K562 (cell line): ENCODE measurements around the gene LBP.

Source experiments
- CTCF ChIP-seq, 3 experiments: IDR thresholded peaks in 2 of 3; conservative IDR thresholded peaks in 1 of 3; 2 replicates each; pipeline ENCODE4 v1.5.1; 2011 to 2012; ENCODE audit warnings: low read length in 3 of 3, mild to moderate bottlenecking in 3 of 3, control low read depth in 2 of 3, improper control_type of control experiment in 1 of 3, inconsistent platforms in 1 of 3, low read depth in 1 of 3, mixed read lengths in 1 of 3, moderate library complexity in 1 of 3; ENCODE audit not compliant: insufficient read depth in 2 of 3
- EP300 ChIP-seq: IDR thresholded peaks from 2 replicates; pipeline ENCODE4 v1.6.1; 2012; ENCODE audit warnings: low read length, improper control_type of control experiment
- KDM1A ChIP-seq, 2 experiments: fragments of 450-650 bp; IDR thresholded peaks; 2 replicates each; pipeline ENCODE4 v1.6.1; 2016; ENCODE audit warnings: mild to moderate bottlenecking in 2 of 2
- KLF10 ChIP-seq: fragments of 250-450 bp; sonication (Bioruptor Pico); IDR thresholded peaks from 2 replicates; pipeline ENCODE4 v1.6.1; 2021; ENCODE audit warnings: matching md5 sums
- MAZ ChIP-seq, 2 experiments: fragments of 450-650 bp in 1 of 2; sonication (generic) in 1 of 2; formaldehyde crosslinking; IDR thresholded peaks in 1 of 2; conservative IDR thresholded peaks in 1 of 2; 2 replicates each; pipeline versions ENCODE4 v1.4.0 to v1.5.0; 2020; ENCODE audit warnings: mild to moderate bottlenecking in 1 of 2, missing genetic modification reagents in 1 of 2
- RREB1 ChIP-seq: fragments of 250-450 bp; sonication (Bioruptor Pico); IDR thresholded peaks from 2 replicates; pipeline ENCODE4 v1.4.0; 2020
- TAF7 ChIP-seq: fragments of 450-650 bp; IDR thresholded peaks from 2 replicates; pipeline ENCODE4 v1.6.1; 2016; ENCODE audit warnings: missing genetic modification characterization, missing compliant biosample characterization
- TCF7L2 ChIP-seq: fragments of 150-350 bp; IDR thresholded peaks from 2 replicates; pipeline ENCODE4 v1.6.1; 2016; ENCODE audit warnings: low read depth, mild to moderate bottlenecking, low read length, moderate library complexity
- TSC22D4 ChIP-seq: fragments of 450-650 bp; IDR thresholded peaks from 2 replicates; pipeline ENCODE4 v1.6.1; 2016; ENCODE audit warnings: missing genetic modification characterization, missing biosample characterization, control low read depth
- YY1 ChIP-seq, 3 experiments: IDR thresholded peaks; 2 replicates each; pipeline ENCODE4 v1.6.1; 2011; ENCODE audit warnings: low read length in 2 of 3, mild to moderate bottlenecking in 2 of 3, moderate library complexity in 2 of 3, borderline replicate concordance in 1 of 3, control low read depth in 1 of 3, low read depth in 1 of 3; ENCODE audit not compliant: insufficient read depth in 3 of 3, insufficient replicate concordance in 2 of 3, control insufficient read depth in 1 of 3, insufficient read length in 1 of 3; ENCODE audit errors: extremely low read depth in 1 of 3
- ZNF274 ChIP-seq: IDR thresholded peaks from 2 replicates; pipeline ENCODE4 v1.6.1; 2011; ENCODE audit warnings: low read depth, mild to moderate bottlenecking, low read length, moderate library complexity, borderline replicate concordance
- TF ChIP-seq, protein P1 (sequence below), 2 experiments: IDR thresholded peaks; 2 replicates each; pipeline ENCODE4 v1.6.1; 2011; ENCODE audit warnings: borderline replicate concordance in 1 of 2, control low read depth in 1 of 2, low read depth in 1 of 2, low read length in 1 of 2, mild to moderate bottlenecking in 1 of 2, mixed read lengths in 1 of 2, moderate library complexity in 1 of 2; ENCODE audit not compliant: insufficient read depth in 1 of 2, insufficient read length in 1 of 2, poor library complexity in 1 of 2, severe bottlenecking in 1 of 2; ENCODE audit errors: extremely low read depth in 1 of 2
- TF ChIP-seq, protein P2 (sequence below): fragments of 250-450 bp; sonication (Bioruptor Pico); IDR thresholded peaks from 2 replicates; pipeline ENCODE4 v1.8.0; 2021; ENCODE audit warnings: moderate library complexity, mild to moderate bottlenecking, inconsistent platforms

GRCh38 chr20:38406476-38406875, 60.2 kb downstream of the LBP start:
- TF ChIP-seq EP300: no peak
- no peak for TF ChIP-seq YY1 (IDR thresholded peaks at IDR 0.05; ENCODE audit: borderline replicate concordance in 1 of 3, control insufficient read depth in 1 of 3, extremely low read depth in 1 of 3, insufficient read depth in 3 of 3, insufficient read length in 1 of 3, insufficient replicate concordance in 2 of 3, low read depth in 1 of 3, low read length in 2 of 3)
- TF ChIP-seq TSC22D4: no peak
- TF ChIP-seq CTCF (IDR thresholded peaks at IDR 0.05 in 2 of 3, conservative IDR thresholded peaks at IDR 0.05 in 1 of 3; ENCODE audit: insufficient read depth in 2 of 3, low read depth in 1 of 3, low read length in 3 of 3): no peak
- no peak for TF ChIP-seq MAZ (CRISPR knock-in tag; conservative IDR thresholded peaks at IDR 0.05 in 1 of 2, IDR thresholded peaks at IDR 0.05 in 1 of 2)
- TF ChIP-seq TAF7: no peak
- TF ChIP-seq KLF10 (CRISPR knock-in tag): no peak
- TF ChIP-seq KDM1A (IDR thresholded peaks at IDR 0.05): no peak
- TF ChIP-seq, protein P1, sequence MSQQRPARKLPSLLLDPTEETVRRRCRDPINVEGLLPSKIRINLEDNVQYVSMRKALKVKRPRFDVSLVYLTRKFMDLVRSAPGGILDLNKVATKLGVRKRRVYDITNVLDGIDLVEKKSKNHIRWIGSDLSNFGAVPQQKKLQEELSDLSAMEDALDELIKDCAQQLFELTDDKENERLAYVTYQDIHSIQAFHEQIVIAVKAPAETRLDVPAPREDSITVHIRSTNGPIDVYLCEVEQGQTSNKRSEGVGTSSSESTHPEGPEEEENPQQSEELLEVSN (IDR thresholded peaks at IDR 0.05; ENCODE audit: borderline replicate concordance in 1 of 2, extremely low read depth in 1 of 2, insufficient read depth in 1 of 2, insufficient read length in 1 of 2, low read depth in 1 of 2, low read length in 1 of 2, poor library complexity in 1 of 2, severe bottlenecking in 1 of 2): no peak
- no peak for TF ChIP-seq TCF7L2
- TF ChIP-seq, protein P2, sequence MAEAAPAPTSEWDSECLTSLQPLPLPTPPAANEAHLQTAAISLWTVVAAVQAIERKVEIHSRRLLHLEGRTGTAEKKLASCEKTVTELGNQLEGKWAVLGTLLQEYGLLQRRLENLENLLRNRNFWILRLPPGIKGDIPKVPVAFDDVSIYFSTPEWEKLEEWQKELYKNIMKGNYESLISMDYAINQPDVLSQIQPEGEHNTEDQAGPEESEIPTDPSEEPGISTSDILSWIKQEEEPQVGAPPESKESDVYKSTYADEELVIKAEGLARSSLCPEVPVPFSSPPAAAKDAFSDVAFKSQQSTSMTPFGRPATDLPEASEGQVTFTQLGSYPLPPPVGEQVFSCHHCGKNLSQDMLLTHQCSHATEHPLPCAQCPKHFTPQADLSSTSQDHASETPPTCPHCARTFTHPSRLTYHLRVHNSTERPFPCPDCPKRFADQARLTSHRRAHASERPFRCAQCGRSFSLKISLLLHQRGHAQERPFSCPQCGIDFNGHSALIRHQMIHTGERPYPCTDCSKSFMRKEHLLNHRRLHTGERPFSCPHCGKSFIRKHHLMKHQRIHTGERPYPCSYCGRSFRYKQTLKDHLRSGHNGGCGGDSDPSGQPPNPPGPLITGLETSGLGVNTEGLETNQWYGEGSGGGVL: no peak
- no peak for TF ChIP-seq RREB1 (CRISPR knock-in tag)
- TF ChIP-seq ZNF274: no peak
